Measurements from ENCODE around the gene ZNF587B.
"Not testable (repeated sequence)": the region's sequence is repeated elsewhere in the genome, so short reads cannot be mapped to it uniquely, and the experiment has no call there.

Gene ZNF587B

DNA sequence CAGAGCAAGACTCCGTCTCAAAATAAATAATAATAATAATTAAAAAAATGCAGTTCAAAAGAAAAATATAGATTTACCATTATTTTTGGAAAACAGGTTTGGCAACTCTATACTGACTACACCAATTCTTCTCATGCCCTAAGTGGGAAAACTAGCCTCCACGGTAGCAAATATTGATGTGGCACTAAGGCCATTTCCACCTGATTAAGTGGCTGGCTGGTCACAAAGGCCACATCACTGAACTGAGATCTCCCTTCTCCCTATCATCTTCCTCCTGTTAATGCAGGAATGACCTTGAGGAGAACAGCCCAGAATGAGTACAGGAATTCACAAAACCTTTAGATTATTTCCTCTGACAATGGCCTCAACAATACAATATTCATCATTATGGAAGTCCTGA is 40.1 kb downstream of the ZNF587B start:
- TF ChIP-seq, protein P1, sequence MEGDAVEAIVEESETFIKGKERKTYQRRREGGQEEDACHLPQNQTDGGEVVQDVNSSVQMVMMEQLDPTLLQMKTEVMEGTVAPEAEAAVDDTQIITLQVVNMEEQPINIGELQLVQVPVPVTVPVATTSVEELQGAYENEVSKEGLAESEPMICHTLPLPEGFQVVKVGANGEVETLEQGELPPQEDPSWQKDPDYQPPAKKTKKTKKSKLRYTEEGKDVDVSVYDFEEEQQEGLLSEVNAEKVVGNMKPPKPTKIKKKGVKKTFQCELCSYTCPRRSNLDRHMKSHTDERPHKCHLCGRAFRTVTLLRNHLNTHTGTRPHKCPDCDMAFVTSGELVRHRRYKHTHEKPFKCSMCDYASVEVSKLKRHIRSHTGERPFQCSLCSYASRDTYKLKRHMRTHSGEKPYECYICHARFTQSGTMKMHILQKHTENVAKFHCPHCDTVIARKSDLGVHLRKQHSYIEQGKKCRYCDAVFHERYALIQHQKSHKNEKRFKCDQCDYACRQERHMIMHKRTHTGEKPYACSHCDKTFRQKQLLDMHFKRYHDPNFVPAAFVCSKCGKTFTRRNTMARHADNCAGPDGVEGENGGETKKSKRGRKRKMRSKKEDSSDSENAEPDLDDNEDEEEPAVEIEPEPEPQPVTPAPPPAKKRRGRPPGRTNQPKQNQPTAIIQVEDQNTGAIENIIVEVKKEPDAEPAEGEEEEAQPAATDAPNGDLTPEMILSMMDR (IDR thresholded peaks at IDR 0.05; ENCODE audit: insufficient read depth, missing control alignments), result no peak
- FAIRE-seq (no peak), DNase-seq (ENCODE audit: insufficient read length, low spot score) (no peak)

DNA sequence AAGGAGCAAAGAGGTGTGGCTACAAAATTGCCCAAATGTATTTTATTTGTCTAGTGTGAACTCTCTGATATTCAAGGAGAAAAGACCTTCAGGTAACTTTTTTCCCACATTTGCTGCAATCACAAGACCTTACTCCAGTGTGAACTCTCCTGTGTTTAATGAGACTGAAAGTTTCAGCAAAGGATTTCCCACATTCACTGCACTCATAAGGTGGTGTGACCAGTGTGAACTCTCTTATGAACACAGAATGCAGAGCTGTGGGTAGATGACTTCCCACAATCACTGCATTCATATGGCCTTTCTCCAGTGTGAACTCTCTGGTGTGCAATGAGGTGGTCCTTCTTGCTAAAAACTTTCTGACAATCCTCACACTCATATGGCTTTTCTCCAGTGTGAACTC is 42.4 kb downstream of the ZNF587B start:
- no peak for DNase-seq (ENCODE audit: insufficient read length, low spot score)
- no peak for FAIRE-seq
- TF ChIP-seq, protein P1 (IDR thresholded peaks at IDR 0.05; ENCODE audit: insufficient read depth, missing control alignments), result no peak

DNA sequence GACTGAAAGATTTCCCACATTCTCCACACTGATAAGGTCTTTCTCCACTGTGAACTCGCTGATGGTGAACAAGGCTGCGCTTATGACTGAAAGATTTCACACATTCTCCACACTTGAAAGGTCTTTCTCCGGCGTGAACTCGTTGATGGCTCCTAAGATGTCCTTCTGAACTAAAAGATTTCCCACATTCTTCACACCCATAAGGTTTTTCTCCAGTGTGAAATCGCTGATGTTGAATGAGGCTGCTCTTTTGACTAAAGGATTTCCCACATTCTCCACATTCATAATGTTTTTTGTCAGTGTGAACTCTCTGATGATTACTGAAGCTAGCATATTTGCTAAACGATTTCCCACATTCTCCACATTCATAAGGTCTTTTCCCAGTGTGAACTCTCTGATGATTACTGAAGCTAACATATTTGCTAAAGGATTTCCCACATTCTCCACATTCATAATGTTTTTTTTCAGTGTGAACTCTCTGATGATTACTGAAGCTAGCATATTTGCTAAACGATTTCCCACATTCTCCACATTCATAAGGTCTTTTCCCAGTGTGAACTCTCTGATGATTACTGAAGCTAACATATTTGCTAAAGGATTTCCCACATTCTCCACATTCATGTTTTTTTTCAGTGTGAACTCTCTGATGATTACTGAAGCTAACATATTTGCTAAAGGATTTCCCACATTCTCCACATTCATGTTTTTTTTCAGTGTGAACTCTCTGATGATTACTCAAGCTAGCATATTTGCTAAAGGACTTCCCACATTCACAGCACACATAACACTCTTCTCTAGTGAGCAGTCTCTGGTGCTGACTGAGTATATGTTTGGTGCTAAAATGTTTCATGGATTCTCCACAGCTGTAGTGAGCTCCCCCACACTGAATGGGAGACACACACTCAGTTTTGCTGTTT is 44.0 kb downstream of the ZNF587B start:
- not testable (repeated sequence) for FAIRE-seq; DNase-seq (ENCODE audit: insufficient read length, low spot score)

DNA sequence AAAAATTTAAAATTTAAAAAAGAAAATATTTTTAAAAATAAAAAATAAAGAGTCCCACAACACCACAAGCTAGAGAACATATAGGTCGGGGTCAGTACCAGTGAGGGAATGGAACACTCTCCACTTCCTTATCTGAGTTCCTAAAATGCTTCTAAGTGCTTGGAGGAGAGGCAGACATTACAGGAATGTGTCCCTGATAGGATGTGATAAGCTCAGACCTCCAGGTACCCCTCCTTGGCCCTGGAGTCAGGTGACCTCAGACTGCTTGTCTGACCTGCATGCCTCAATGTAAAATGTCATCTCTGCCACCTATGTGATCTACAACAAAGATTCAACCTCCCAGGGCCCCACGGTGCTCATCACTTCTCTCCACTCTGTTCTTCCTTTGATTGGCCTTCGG is 55.9 kb downstream of the ZNF587B start:
- no peak for DNase-seq (ENCODE audit: insufficient read length, low spot score)
- TF ChIP-seq, protein P1 (IDR thresholded peaks at IDR 0.05; ENCODE audit: insufficient read depth, missing control alignments), result no peak
- no peak for FAIRE-seq

DNA sequence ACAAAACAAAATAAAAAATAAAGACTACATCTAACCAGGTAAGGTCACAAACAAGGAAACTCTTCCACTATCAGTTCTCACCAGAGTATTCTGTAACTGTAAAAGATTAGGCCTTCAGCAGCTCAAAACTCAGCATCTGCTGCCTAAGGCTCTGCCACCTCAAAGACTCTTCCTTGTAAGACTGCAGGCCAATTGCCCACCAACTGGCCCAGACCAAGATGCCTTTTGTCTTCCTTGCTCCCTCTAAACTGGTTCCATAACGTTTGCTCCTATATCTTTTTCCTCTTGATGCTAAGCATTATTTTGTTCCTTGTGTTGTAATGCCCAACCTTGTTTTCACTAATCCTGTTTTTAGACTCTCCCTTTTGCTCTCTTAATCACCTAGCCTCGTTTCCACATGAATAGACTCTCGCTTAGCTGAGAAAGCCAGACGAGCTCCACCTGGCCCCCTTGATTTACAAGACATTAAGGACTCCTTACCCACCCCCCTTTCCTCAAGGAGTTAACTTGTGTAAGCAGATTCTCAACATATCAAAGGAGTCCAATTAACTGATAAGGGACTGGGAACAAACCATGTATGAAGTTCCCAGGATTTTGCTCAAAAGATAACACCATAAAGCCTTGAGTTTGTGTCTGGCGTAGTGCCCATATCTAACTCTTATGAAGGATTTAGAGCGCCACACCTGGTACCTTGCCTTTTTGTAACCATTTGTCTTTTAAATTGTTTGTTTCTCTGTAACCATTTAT is 57.3 kb downstream of the ZNF587B start:
- DNase-seq (ENCODE audit: insufficient read length, low spot score) (no peak), FAIRE-seq (no peak)
- TF ChIP-seq, protein P1 (IDR thresholded peaks at IDR 0.05; ENCODE audit: insufficient read depth, missing control alignments), result peak; percentile 12

DNA sequence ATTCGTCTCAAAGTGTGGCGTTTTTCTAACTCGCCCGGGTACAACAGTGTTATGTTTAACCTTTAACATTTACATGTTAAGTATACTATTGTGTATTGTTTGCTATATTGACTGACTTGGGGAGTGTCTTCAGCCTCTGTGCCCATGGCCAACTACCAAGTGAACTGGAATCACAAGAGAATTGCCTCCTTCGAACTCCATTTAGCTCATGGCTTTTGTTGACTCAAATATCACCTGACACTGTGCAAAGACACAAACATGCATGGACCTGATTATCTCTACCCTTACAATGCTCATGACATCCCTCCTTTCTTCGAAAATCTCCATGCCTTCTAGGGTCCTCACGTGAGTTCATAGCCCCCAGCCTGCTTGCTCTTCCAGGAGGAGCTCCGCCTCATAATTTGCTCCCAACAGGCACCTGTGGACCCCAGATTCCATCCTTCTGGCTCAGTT is 58.0 kb downstream of the ZNF587B start:
- TF ChIP-seq, protein P1 (IDR thresholded peaks at IDR 0.05; ENCODE audit: insufficient read depth, missing control alignments), result no peak
- FAIRE-seq (peak; percentile 67), DNase-seq (ENCODE audit: insufficient read length, low spot score) (no peak)

DNA sequence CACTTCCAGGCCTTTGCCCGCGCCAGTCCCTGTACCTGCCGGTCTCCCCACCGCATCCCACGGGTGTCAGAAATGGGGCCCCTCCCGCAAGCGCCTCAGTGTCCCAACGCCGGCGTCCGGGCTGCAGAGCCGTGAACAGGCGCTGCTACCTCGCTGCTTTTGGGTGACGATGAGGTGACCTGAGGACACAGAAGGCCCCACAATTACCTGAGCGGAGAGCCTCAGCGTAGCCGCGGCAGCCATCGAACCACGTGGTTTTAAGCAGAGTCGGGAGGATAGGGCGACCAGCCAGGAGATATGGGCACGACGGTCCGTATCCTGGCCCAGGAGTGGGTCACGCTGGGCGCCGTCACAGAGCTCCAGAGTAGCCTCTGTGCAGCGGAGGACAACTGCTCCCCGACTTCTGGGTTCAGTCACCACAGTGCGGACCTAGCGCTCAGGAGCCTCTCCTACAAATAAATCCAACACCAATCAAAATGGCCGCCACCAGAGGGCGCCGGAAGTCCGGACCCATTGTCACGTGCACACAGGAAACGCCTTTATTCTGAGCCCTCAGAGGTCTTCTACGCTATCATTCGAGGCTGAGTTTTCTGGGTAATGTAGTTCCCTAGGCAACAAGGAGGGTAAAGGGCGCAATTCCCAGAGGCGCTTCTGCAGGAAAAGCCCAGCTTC is 58.6 kb downstream of the ZNF587B start, which contains the start of gene ZNF814:
Gene ZNF814 (minus strand): TSS at position 478 of the 672 bp plus-strand sequence. CDS start 235 bp downstream, at position 243.
- DNase-seq (ENCODE audit: insufficient read length, low spot score) (peak; percentile 84), FAIRE-seq (no peak)
- TF ChIP-seq, protein P1 (IDR thresholded peaks at IDR 0.05; ENCODE audit: insufficient read depth, missing control alignments), result no peak

DNA sequence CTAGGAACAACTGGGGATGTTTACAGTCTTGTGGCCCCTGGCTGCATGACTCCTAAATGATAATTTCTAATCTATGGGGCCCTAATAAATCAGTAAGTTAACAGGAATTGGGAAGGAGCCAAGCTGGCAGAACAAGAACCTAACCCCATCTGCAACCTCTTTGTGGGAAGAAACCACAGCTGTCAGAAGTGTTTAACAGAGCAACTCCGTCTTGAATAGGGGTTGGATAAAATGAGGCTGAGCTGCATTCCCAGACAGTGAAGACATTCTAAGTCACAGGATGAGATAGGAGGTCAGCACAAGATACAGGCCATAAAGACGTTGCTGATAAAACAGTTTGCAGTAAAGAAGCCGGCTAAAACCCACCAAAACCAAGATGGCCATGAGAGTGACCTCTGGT is 60.6 kb downstream of the ZNF587B start:
- FAIRE-seq, result not testable (repeated sequence)

More for the DNA sequence above, 60.6 kb downstream of the ZNF587B start:
- not testable (repeated sequence) for DNase-seq (ENCODE audit: insufficient read length, low spot score)
